Effector memory CD4-positive, alpha-beta T cell (primary cell): ENCODE data around the gene ZDHHC17.

ENCODE experiments used
- DNase-seq, 3 donors: peaks; one replicate each; pipeline ENCODE4 v3.0.0-alpha.2; 2020
- H3K27ac ChIP-seq: 2 replicates; pipeline ENCODE4 v1.7.0; 2013; ENCODE audit warnings: mild to moderate bottlenecking, low read length, moderate library complexity; ENCODE audit not compliant: insufficient read depth, poor library complexity, severe bottlenecking
- H3K27me3 ChIP-seq: replicated peaks from 2 replicates; pipeline ENCODE4 v1.7.0; 2013; ENCODE audit warnings: mild to moderate bottlenecking, low read length; ENCODE audit not compliant: insufficient read depth, control insufficient read depth, poor library complexity, severe bottlenecking
- H3K36me3 ChIP-seq: 2 replicates; pipeline ENCODE4 v1.7.0; 2013; ENCODE audit warnings: mild to moderate bottlenecking, low read length, moderate library complexity; ENCODE audit not compliant: control insufficient read depth, insufficient read depth
- H3K4me1 ChIP-seq: 2 replicates; pipeline ENCODE4 v1.7.0; 2013; ENCODE audit warnings: low read length, mild to moderate bottlenecking; ENCODE audit not compliant: control insufficient read depth, insufficient read depth, poor library complexity, severe bottlenecking
- H3K4me3 ChIP-seq: 2 replicates; pipeline ENCODE4 v1.7.0; 2013; ENCODE audit warnings: low read length, low read depth, mild to moderate bottlenecking; ENCODE audit not compliant: insufficient read depth, poor library complexity, severe bottlenecking
- H3K9me3 ChIP-seq: 2 replicates; pipeline ENCODE4 v1.7.0; 2013; ENCODE audit warnings: mild to moderate bottlenecking, low read length, moderate library complexity; ENCODE audit not compliant: control insufficient read depth

The ZDHHC17 gene

GRCh38 chr12:76899522-76899921 is 135.6 kb downstream of the ZDHHC17 start:
- Histone ChIP-seq H3K4me3 (no peak overlapping the region), H3K9me3 (no peaks in the 10 kb centered on the region), H3K27ac (no peak overlapping the region), H3K4me1 (no peaks in the 10 kb centered on the region), H3K27me3 (no peaks in the 10 kb centered on the region), H3K36me3 (no peaks in the 10 kb centered on the region)
- no peak for DNase-seq

GRCh38 chr12:76901628-76902380 is 137.9 kb downstream of the ZDHHC17 start:
- Histone ChIP-seq H3K9me3 (no peaks in the 10 kb centered on the region), H3K27me3 (no peaks in the 10 kb centered on the region), H3K36me3 (no peaks in the 10 kb centered on the region), H3K4me1 (no peaks in the 10 kb centered on the region), H3K27ac (no peak overlapping the region), H3K4me3 (no peak overlapping the region)
- DNase-seq, result no peak
